ENCODE results near the gene PGLYRP1. TPM values are rescaled to one million over a fixed set of nuclear protein-coding genes. Genes with fewer than 3 reads are reported as not detected.

PGLYRP1 gene
- total RNA-seq, 4 donors from 2014 or later, result not detected

GRCh38 chr19:46058778-46059177 lies 35.9 kb upstream of the PGLYRP1 start:
- Histone ChIP-seq H3K27me3 (peaks cover 0 to 17% of the 10 kb centered on the region in 2 donors), H3K4me3 (no peak overlapping the region), H3K4me1 (no peaks in the 10 kb centered on the region), H3K9me3 (peaks cover 0 to 10% (median 0%) of the 10 kb centered on the region in 4 donors), H3K27ac (no peak overlapping the region), H3K36me3 (no peaks in the 10 kb centered on the region)
- WGBS, 2 donors, result 92 to 96% methylated on average over 3 of the region's 3 CpGs
- no peak for TF ChIP-seq CTCF (IDR thresholded peaks at IDR 0.05)
- no peak for TF ChIP-seq POLR2A (IDR thresholded peaks at IDR 0.05)
- TF ChIP-seq EP300 (IDR thresholded peaks at IDR 0.05), result no peak
- no peak for DNase-seq (ENCODE audit: low spot score in 2 of 2)

- no peak overlapping the region for H3K4me3 ChIP-seq
- no peak for TF ChIP-seq CTCF (IDR thresholded peaks at IDR 0.05)
- no peak for TF ChIP-seq EP300 (IDR thresholded peaks at IDR 0.05)
- no peak for TF ChIP-seq POLR2A (IDR thresholded peaks at IDR 0.05)
- WGBS, 2 donors, result 26 to 29% methylated on average over 4 of the region's 4 CpGs
- no peaks in the 10 kb centered on the region for H3K4me1 ChIP-seq
- no peak for DNase-seq (ENCODE audit: low spot score in 2 of 2)
- H3K36me3 ChIP-seq, result no peaks in the 10 kb centered on the region
- no peak overlapping the region for H3K27ac ChIP-seq
- H3K9me3 ChIP-seq, result peaks cover 0 to 10% (median 0%) of the 10 kb centered on the region in 4 donors
- peaks cover 0 to 11% of the 10 kb centered on the region in 2 donors for H3K27me3 ChIP-seq
These were observed 33.7 kb upstream of the PGLYRP1 start for GRCh38 chr19:46056536-46056935.

GRCh38 chr19:46052896-46053295 lies 30.0 kb upstream of the PGLYRP1 start:
- TF ChIP-seq CTCF (IDR thresholded peaks at IDR 0.05) (no peak), POLR2A (IDR thresholded peaks at IDR 0.05) (no peak), EP300 (IDR thresholded peaks at IDR 0.05) (no peak)
- Histone ChIP-seq H3K9me3 (peaks cover 0 to 20% (median 0%) of the 10 kb centered on the region in 4 donors), H3K36me3 (no peaks in the 10 kb centered on the region), H3K27me3 (peaks cover 0 to 3% of the 10 kb centered on the region in 2 donors), H3K4me3 (no peak overlapping the region), H3K4me1 (no peaks in the 10 kb centered on the region), H3K27ac (no peak overlapping the region)
- no peak for DNase-seq (ENCODE audit: low spot score in 2 of 2)
- 52 to 59% methylated on average over 4 of the region's 4 CpGs for WGBS, 2 donors

- WGBS, 2 donors, result 28 to 48% methylated on average over 7 of the region's 7 CpGs
These were observed 26.7 kb upstream of the PGLYRP1 start for GRCh38 chr19:46049597-46049996.

GRCh38 chr19:46043519-46043918 lies 20.7 kb upstream of the PGLYRP1 start:
- H3K9me3 ChIP-seq, result peaks cover 0 to 43% (median 0%) of the 10 kb centered on the region in 4 donors
- H3K4me3 ChIP-seq, result no peak overlapping the region
- WGBS, 2 donors, result 97% methylated on average over 1 of the region's 1 CpG
- H3K27me3 ChIP-seq, result peaks cover 0 to 6% of the 10 kb centered on the region in 2 donors
- DNase-seq (ENCODE audit: low spot score in 2 of 2), result no peak
- H3K27ac ChIP-seq, result no peak overlapping the region
- TF ChIP-seq POLR2A (IDR thresholded peaks at IDR 0.05) (no peak), EP300 (IDR thresholded peaks at IDR 0.05) (no peak), CTCF (IDR thresholded peaks at IDR 0.05) (no peak)
- no peaks in the 10 kb centered on the region for H3K4me1 ChIP-seq
- H3K36me3 ChIP-seq, result peaks cover 0 to 20% (median 0%) of the 10 kb centered on the region in 3 donors

More at GRCh38 chr19:46049597-46049996, 26.7 kb upstream of the PGLYRP1 start:
- Histone ChIP-seq H3K9me3 (peaks cover 0 to 43% (median 0%) of the 10 kb centered on the region in 4 donors), H3K4me1 (no peaks in the 10 kb centered on the region), H3K36me3 (no peaks in the 10 kb centered on the region), H3K27me3 (no peaks in the 10 kb centered on the region), H3K27ac (no peak overlapping the region), H3K4me3 (no peak overlapping the region)
- TF ChIP-seq POLR2A (IDR thresholded peaks at IDR 0.05) (no peak), CTCF (IDR thresholded peaks at IDR 0.05) (no peak), EP300 (IDR thresholded peaks at IDR 0.05) (no peak)
- DNase-seq (ENCODE audit: low spot score in 2 of 2), result no peak

All from tibial nerve (tissue), 4 donors.